ENCODE data around the gene PLCD3. TPM values are rescaled to one million over a fixed set of nuclear protein-coding genes. Genes with fewer than 3 reads are reported as not detected.
A peak's percentile ranks its signal among the peaks of the same experiment; 100 is the strongest.

PLCD3 gene
- polyA plus RNA-seq, 1 donor from 2014 or later = 1.3 TPM

DNA sequence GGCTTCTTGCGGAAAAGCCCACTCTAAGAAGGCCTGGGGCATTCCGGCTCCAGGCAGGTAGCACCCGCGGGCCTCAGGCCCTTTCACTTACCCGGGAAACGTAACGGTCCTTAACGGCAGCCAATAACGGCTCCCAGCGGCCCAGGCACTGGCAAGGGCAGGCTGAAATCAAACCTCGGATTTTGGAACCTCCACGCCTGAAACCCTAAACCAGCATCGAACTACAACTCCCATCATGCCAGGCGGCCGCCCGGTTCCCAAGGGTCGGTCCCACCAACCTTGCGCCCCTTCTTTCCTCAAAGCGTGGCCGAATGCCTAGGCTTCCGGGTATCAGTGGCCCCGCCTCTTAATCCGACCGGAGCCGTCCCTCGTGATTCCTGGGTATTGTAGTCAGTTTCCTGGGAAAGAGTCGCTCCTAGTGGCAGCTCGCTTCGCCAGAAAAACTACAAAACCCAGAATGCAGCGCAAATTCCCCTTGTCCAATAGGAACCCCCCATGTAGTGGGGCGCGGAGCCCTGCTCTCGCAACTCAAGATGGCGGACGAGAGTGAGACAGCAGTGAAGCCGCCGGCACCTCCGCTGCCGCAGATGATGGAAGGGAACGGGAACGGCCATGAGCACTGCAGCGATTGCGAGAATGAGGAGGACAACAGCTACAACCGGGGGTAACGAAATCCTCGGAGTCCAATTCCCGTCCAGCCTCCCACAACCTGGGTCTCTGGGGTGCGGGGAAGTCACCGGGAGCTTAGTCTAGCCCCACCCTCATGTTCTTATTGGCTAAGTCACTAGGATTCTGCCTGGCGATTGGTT, 71.3 kb downstream of the PLCD3 start, which contains the start of gene NMT1:
Gene NMT1, plus strand, starts transcription at position 521 of the 809 bp plus-strand sequence. Its CDS starts 13 bp downstream, at position 534.
- H3K9me3 ChIP-seq (ENCODE audit: low read length) = no peaks in the 10 kb centered on the region
- H3K27ac ChIP-seq (ENCODE audit: low read length) = peak within 1 kb of the TSS; percentile 84
- no peaks in the 10 kb centered on the region for H4K20me1 ChIP-seq (ENCODE audit: insufficient read depth)
- TF ChIP-seq RAD21 (conservative IDR thresholded peaks at IDR 0.05) = no peak
- TF ChIP-seq TAF1 (IDR thresholded peaks at IDR 0.05; ENCODE audit: low read depth) = peak; percentile 97
- peak; percentile 94 for TF ChIP-seq MXI1 (conservative IDR thresholded peaks at IDR 0.05; ENCODE audit: poor library complexity, severe bottlenecking)
- peak; percentile 30 for TF ChIP-seq EP300 (conservative IDR thresholded peaks at IDR 0.05; ENCODE audit: poor library complexity, severe bottlenecking)
- TF ChIP-seq, protein P1, sequence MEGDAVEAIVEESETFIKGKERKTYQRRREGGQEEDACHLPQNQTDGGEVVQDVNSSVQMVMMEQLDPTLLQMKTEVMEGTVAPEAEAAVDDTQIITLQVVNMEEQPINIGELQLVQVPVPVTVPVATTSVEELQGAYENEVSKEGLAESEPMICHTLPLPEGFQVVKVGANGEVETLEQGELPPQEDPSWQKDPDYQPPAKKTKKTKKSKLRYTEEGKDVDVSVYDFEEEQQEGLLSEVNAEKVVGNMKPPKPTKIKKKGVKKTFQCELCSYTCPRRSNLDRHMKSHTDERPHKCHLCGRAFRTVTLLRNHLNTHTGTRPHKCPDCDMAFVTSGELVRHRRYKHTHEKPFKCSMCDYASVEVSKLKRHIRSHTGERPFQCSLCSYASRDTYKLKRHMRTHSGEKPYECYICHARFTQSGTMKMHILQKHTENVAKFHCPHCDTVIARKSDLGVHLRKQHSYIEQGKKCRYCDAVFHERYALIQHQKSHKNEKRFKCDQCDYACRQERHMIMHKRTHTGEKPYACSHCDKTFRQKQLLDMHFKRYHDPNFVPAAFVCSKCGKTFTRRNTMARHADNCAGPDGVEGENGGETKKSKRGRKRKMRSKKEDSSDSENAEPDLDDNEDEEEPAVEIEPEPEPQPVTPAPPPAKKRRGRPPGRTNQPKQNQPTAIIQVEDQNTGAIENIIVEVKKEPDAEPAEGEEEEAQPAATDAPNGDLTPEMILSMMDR (IDR thresholded peaks at IDR 0.05; ENCODE audit: poor library complexity, severe bottlenecking) = no peak
- TF ChIP-seq, protein P2, sequence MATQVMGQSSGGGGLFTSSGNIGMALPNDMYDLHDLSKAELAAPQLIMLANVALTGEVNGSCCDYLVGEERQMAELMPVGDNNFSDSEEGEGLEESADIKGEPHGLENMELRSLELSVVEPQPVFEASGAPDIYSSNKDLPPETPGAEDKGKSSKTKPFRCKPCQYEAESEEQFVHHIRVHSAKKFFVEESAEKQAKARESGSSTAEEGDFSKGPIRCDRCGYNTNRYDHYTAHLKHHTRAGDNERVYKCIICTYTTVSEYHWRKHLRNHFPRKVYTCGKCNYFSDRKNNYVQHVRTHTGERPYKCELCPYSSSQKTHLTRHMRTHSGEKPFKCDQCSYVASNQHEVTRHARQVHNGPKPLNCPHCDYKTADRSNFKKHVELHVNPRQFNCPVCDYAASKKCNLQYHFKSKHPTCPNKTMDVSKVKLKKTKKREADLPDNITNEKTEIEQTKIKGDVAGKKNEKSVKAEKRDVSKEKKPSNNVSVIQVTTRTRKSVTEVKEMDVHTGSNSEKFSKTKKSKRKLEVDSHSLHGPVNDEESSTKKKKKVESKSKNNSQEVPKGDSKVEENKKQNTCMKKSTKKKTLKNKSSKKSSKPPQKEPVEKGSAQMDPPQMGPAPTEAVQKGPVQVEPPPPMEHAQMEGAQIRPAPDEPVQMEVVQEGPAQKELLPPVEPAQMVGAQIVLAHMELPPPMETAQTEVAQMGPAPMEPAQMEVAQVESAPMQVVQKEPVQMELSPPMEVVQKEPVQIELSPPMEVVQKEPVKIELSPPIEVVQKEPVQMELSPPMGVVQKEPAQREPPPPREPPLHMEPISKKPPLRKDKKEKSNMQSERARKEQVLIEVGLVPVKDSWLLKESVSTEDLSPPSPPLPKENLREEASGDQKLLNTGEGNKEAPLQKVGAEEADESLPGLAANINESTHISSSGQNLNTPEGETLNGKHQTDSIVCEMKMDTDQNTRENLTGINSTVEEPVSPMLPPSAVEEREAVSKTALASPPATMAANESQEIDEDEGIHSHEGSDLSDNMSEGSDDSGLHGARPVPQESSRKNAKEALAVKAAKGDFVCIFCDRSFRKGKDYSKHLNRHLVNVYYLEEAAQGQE (IDR thresholded peaks at IDR 0.05; ENCODE audit: borderline replicate concordance) = peak; percentile 93
- no peak for TF ChIP-seq EZH2 (IDR thresholded peaks at IDR 0.05; ENCODE audit: borderline replicate concordance, insufficient read depth, low read length, poor library complexity, severe bottlenecking)
- TF ChIP-seq SMC3 (conservative IDR thresholded peaks at IDR 0.05; ENCODE audit: poor library complexity) = no peak
- TF ChIP-seq POLR2AphosphoS5 (IDR thresholded peaks at IDR 0.05) = peak; percentile 97
- H3K9ac ChIP-seq (ENCODE audit: low read length) = peak within 1 kb of the TSS; percentile 79
- H3F3A ChIP-seq (ENCODE audit: insufficient read depth, low read length, poor library complexity, severe bottlenecking) = no peaks in the 10 kb centered on the region
- H3K4me3 ChIP-seq (ENCODE audit: low read length) = peak within 1 kb of the TSS; percentile 74
- H3K36me3 ChIP-seq (ENCODE audit: insufficient read depth, low read length) = no peaks in the 10 kb centered on the region
- peak within 1 kb of the TSS; percentile 80 for H2AFZ ChIP-seq (ENCODE audit: low read depth, low read length)
- no peaks in the 10 kb centered on the region for H3K9me2 ChIP-seq (ENCODE audit: insufficient read depth, low read length)
- peak within 1 kb of the TSS; percentile 96 for H3K4me2 ChIP-seq (ENCODE audit: low read length)
- no peaks in the 10 kb centered on the region for H3K27me3 ChIP-seq (ENCODE audit: insufficient read depth, low read depth, low read length)
- peaks cover 24% of the 10 kb centered on the region for H3K79me2 ChIP-seq (replicated peaks; ENCODE audit: insufficient read depth, low read length)

DNA sequence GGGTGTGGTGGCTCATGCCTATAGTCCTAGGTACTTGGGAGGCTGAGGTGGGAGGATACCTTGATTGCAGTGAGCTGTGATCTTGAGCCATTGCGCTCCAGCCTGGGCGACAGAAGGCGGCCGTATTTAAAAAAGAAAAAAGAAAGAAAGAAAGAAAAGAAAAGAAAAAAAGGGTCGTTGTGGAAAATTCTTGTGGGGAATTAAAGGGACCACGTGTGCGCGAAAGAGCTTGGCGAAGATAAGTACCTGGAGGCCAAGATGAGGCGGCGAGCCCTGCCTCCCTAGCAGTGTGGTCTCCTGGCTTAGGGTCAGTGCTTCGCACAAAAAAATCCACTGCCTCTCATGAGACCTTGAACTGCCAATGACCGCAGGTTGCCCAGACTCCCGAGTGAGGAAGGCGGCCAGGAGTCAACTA, 71.9 kb downstream of the PLCD3 start:
- Histone ChIP-seq H3K36me3 (ENCODE audit: insufficient read depth, low read length) (no peaks in the 10 kb centered on the region), H3K4me3 (ENCODE audit: low read length) (peak overlapping the region; percentile 74), H3K9ac (ENCODE audit: low read length) (peak overlapping the region; percentile 72), H3K9me2 (ENCODE audit: insufficient read depth, low read length) (no peaks in the 10 kb centered on the region), H3K79me2 (replicated peaks; ENCODE audit: insufficient read depth, low read length) (peaks cover 20% of the 10 kb centered on the region), H3K9me3 (ENCODE audit: low read length) (no peaks in the 10 kb centered on the region), H2AFZ (ENCODE audit: low read depth, low read length) (peak overlapping the region; percentile 74), H3F3A (ENCODE audit: insufficient read depth, low read length, poor library complexity, severe bottlenecking) (no peaks in the 10 kb centered on the region), H3K27ac (ENCODE audit: low read length) (peak overlapping the region; percentile 63), H3K4me2 (ENCODE audit: low read length) (peak overlapping the region; percentile 62), H4K20me1 (ENCODE audit: insufficient read depth) (no peaks in the 10 kb centered on the region), H3K27me3 (ENCODE audit: insufficient read depth, low read depth, low read length) (no peaks in the 10 kb centered on the region)
- TF ChIP-seq MXI1 (conservative IDR thresholded peaks at IDR 0.05; ENCODE audit: poor library complexity, severe bottlenecking) (no peak), POLR2AphosphoS5 (IDR thresholded peaks at IDR 0.05) (no peak), SMC3 (conservative IDR thresholded peaks at IDR 0.05; ENCODE audit: poor library complexity) (no peak), TAF1 (IDR thresholded peaks at IDR 0.05; ENCODE audit: low read depth) (no peak), EP300 (conservative IDR thresholded peaks at IDR 0.05; ENCODE audit: poor library complexity, severe bottlenecking) (no peak), RAD21 (conservative IDR thresholded peaks at IDR 0.05) (no peak), EZH2 (IDR thresholded peaks at IDR 0.05; ENCODE audit: borderline replicate concordance, insufficient read depth, low read length, poor library complexity, severe bottlenecking) (no peak)
- TF ChIP-seq, protein P1 (IDR thresholded peaks at IDR 0.05; ENCODE audit: poor library complexity, severe bottlenecking) = no peak
- TF ChIP-seq, protein P2 (IDR thresholded peaks at IDR 0.05; ENCODE audit: borderline replicate concordance) = no peak
